HEK293 (cell line): ENCODE results near the gene HSD11B1.

Experiments
- SCRT2 ChIP-seq: fragments of 450-650 bp; formaldehyde crosslinking; IDR thresholded peaks from 2 replicates; pipeline ENCODE4 v1.5.1; 2016; ENCODE audit warnings: missing biosample characterization, missing genetic modification characterization
- ZBTB20 ChIP-seq: fragments of 450-650 bp; formaldehyde crosslinking; IDR thresholded peaks from 2 replicates; pipeline ENCODE4 v1.5.1; 2016; ENCODE audit warnings: missing biosample characterization, missing genetic modification characterization
- ZNF10 ChIP-seq: fragments of 450-650 bp; formaldehyde crosslinking; IDR thresholded peaks from 2 replicates; pipeline ENCODE4 v1.5.1; 2017; ENCODE audit warnings: missing biosample characterization, missing genetic modification characterization
- ZNF175 ChIP-seq: fragments of 450-650 bp; formaldehyde crosslinking; IDR thresholded peaks from 2 replicates; pipeline ENCODE4 v1.5.1; 2016; ENCODE audit warnings: missing biosample characterization, missing genetic modification characterization
- ZNF202 ChIP-seq: fragments of 450-650 bp; formaldehyde crosslinking; IDR thresholded peaks from 2 replicates; pipeline ENCODE4 v1.5.1; 2016; ENCODE audit warnings: missing biosample characterization, missing genetic modification characterization, borderline replicate concordance
- ZNF223 ChIP-seq: fragments of 450-650 bp; formaldehyde crosslinking; IDR thresholded peaks from 2 replicates; pipeline ENCODE4 v1.5.1; 2016; ENCODE audit warnings: missing biosample characterization, missing genetic modification characterization
- ZNF48 ChIP-seq: fragments of 450-650 bp; formaldehyde crosslinking; IDR thresholded peaks from 2 replicates; pipeline ENCODE4 v1.5.1; 2016; ENCODE audit warnings: missing biosample characterization, missing genetic modification characterization
- ZNF530 ChIP-seq: fragments of 450-650 bp; formaldehyde crosslinking; IDR thresholded peaks from 2 replicates; pipeline ENCODE4 v1.5.1; 2016; ENCODE audit warnings: low read depth, missing biosample characterization, missing genetic modification characterization
- ZNF548 ChIP-seq: fragments of 450-650 bp; formaldehyde crosslinking; IDR thresholded peaks from 2 replicates; pipeline ENCODE4 v1.5.1; 2016; ENCODE audit warnings: missing biosample characterization, missing genetic modification characterization
- ZNF560 ChIP-seq: fragments of 450-650 bp; formaldehyde crosslinking; IDR thresholded peaks from 2 replicates; pipeline ENCODE4 v1.5.1; 2017; ENCODE audit warnings: missing biosample characterization, missing genetic modification characterization, borderline replicate concordance
- ZNF600 ChIP-seq: fragments of 450-650 bp; formaldehyde crosslinking; IDR thresholded peaks from 2 replicates; pipeline ENCODE4 v1.5.1; 2016; ENCODE audit warnings: missing biosample characterization, missing genetic modification characterization
- ZNF621 ChIP-seq: fragments of 450-650 bp; formaldehyde crosslinking; IDR thresholded peaks from 2 replicates; pipeline ENCODE4 v1.5.1; 2017; ENCODE audit warnings: missing biosample characterization, missing genetic modification characterization
- ZNF660 ChIP-seq: fragments of 450-650 bp; IDR thresholded peaks from 2 replicates; pipeline ENCODE4 v1.5.1; 2018; ENCODE audit warnings: missing biosample characterization, mild to moderate bottlenecking, missing genetic modification characterization
- ZNF670 ChIP-seq: fragments of 450-650 bp; formaldehyde crosslinking; IDR thresholded peaks from 2 replicates; pipeline ENCODE4 v1.5.1; 2016; ENCODE audit warnings: missing biosample characterization, missing genetic modification characterization, low read depth
- ZNF768 ChIP-seq: fragments of 450-650 bp; formaldehyde crosslinking; IDR thresholded peaks from 2 replicates; pipeline ENCODE4 v1.5.1; 2018; ENCODE audit warnings: missing biosample characterization, mild to moderate bottlenecking, missing genetic modification characterization
- ZNF791 ChIP-seq: fragments of 450-650 bp; formaldehyde crosslinking; IDR thresholded peaks from 2 replicates; pipeline ENCODE4 v1.5.1; 2016; ENCODE audit warnings: missing biosample characterization, missing genetic modification characterization
- ZNF843 ChIP-seq: fragments of 450-650 bp; formaldehyde crosslinking; IDR thresholded peaks from 2 replicates; pipeline ENCODE4 v1.5.1; 2016; ENCODE audit warnings: missing biosample characterization, missing genetic modification characterization
- ZSCAN18 ChIP-seq: fragments of 450-650 bp; formaldehyde crosslinking; IDR thresholded peaks from 2 replicates; pipeline ENCODE4 v1.5.1; 2016; ENCODE audit warnings: missing biosample characterization, missing genetic modification characterization
- ZXDB ChIP-seq: fragments of 450-650 bp; formaldehyde crosslinking; IDR thresholded peaks from 2 replicates; pipeline ENCODE4 v1.5.1; 2016; ENCODE audit warnings: missing biosample characterization, missing genetic modification characterization
- TF ChIP-seq, protein P1 (sequence below): fragments of 450-650 bp; formaldehyde crosslinking; IDR thresholded peaks from 2 replicates; pipeline ENCODE4 v1.5.1; 2016; ENCODE audit warnings: missing biosample characterization, missing genetic modification characterization
- TF ChIP-seq, protein P2 (sequence below): fragments of 450-650 bp; formaldehyde crosslinking; IDR thresholded peaks from 2 replicates; pipeline ENCODE4 v1.5.1; 2016; ENCODE audit warnings: missing biosample characterization, missing genetic modification characterization
- TF ChIP-seq, protein P3 (sequence below): sonication (generic); formaldehyde crosslinking; IDR thresholded peaks from 2 replicates; pipeline ENCODE4 v1.8.1; 2022; ENCODE audit warnings: mild to moderate bottlenecking, moderate library complexity, missing genetic modification reagents
- TF ChIP-seq, protein P4 (sequence below): fragments of 450-650 bp; formaldehyde crosslinking; conservative IDR thresholded peaks from 2 replicates; pipeline ENCODE4 v1.5.1; 2016; ENCODE audit warnings: low read depth, missing biosample characterization, missing genetic modification characterization
- TF ChIP-seq, protein P5 (sequence below): fragments of 450-650 bp; formaldehyde crosslinking; IDR thresholded peaks from 2 replicates; pipeline ENCODE4 v1.5.1; 2017; ENCODE audit warnings: missing biosample characterization, missing genetic modification characterization
- TF ChIP-seq, protein P6 (sequence below): fragments of 450-650 bp; formaldehyde crosslinking; IDR thresholded peaks from 2 replicates; pipeline ENCODE4 v1.5.1; 2016; ENCODE audit warnings: missing biosample characterization, missing genetic modification characterization

HSD11B1 gene

DNA sequence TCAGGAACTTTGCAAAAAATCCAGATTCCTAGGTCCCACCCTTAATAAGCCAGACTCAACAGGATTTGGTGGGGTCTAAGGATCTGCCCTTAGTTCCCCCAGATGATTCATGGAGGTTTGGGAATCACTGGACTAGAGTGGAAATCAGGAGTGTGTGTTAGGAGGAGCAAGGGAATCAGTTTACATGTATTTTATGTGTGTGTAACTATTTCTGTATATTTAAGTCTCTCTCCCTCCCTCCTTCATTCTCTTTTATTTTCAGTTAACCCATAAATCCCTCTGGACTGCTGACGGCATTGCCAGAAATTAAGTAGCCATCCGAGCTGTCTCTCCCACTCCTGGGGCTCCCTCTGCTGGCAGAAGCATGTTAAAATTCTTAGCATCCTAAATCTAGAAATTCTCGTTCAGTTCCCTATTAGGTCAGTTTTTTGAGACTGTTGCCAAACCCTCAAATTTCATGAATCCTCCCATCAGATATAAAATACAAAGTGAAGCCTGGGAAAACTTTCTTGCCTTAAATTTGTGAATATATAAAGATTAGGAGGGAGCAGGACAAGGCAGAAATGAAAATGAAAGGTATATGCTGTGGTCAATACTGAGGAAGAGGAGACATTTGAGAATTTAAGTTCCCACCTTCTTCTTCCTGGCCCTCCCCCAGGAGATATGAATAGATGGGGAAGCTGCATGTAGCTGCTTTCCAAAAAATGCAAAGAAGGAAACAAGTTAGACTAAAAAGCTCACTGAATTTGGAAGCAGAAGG lies 11.7 kb upstream of the HSD11B1 start (continued):
- TF ChIP-seq, protein P1, sequence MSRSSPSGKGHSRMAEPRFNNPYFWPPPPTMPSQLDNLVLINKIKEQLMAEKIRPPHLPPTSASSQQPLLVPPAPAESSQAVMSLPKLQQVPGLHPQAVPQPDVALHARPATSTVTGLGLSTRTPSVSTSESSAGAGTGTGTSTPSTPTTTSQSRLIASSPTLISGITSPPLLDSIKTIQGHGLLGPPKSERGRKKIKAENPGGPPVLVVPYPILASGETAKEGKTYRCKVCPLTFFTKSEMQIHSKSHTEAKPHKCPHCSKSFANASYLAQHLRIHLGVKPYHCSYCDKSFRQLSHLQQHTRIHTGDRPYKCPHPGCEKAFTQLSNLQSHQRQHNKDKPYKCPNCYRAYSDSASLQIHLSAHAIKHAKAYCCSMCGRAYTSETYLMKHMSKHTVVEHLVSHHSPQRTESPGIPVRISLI (tag by site-specific recombination) = no peak
- TF ChIP-seq ZNF560 (tag by site-specific recombination) (no peak), ZNF660 (peak; percentile 74; the same call in 1 of the 2 replicates), ZNF530 (tag by site-specific recombination) (no peak), ZNF791 (tag by site-specific recombination) (no peak), ZNF621 (tag by site-specific recombination) (no peak), ZXDB (tag by site-specific recombination) (no peak), ZNF223 (tag by site-specific recombination) (no peak), ZNF768 (tag by site-specific recombination) (no peak), ZNF600 (tag by site-specific recombination) (no peak), ZSCAN18 (tag by site-specific recombination) (no peak), ZNF48 (tag by site-specific recombination) (no peak), ZBTB20 (tag by site-specific recombination) (peak; percentile 57), ZNF548 (tag by site-specific recombination) (no peak), ZNF670 (tag by site-specific recombination) (no peak), ZNF10 (tag by site-specific recombination) (no peak), ZNF202 (tag by site-specific recombination) (no peak), SCRT2 (tag by site-specific recombination) (no peak), ZNF175 (no peak), ZNF843 (no peak)
- TF ChIP-seq, protein P2, sequence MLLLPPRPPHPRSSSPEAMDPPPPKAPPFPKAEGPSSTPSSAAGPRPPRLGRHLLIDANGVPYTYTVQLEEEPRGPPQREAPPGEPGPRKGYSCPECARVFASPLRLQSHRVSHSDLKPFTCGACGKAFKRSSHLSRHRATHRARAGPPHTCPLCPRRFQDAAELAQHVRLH (tag by site-specific recombination) = no peak
- TF ChIP-seq, protein P3, sequence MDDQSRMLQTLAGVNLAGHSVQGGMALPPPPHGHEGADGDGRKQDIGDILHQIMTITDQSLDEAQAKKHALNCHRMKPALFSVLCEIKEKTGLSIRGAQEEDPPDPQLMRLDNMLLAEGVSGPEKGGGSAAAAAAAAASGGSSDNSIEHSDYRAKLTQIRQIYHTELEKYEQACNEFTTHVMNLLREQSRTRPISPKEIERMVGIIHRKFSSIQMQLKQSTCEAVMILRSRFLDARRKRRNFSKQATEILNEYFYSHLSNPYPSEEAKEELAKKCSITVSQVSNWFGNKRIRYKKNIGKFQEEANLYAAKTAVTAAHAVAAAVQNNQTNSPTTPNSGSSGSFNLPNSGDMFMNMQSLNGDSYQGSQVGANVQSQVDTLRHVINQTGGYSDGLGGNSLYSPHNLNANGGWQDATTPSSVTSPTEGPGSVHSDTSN (CRISPR knock-in tag) = no peak
- TF ChIP-seq, protein P4, sequence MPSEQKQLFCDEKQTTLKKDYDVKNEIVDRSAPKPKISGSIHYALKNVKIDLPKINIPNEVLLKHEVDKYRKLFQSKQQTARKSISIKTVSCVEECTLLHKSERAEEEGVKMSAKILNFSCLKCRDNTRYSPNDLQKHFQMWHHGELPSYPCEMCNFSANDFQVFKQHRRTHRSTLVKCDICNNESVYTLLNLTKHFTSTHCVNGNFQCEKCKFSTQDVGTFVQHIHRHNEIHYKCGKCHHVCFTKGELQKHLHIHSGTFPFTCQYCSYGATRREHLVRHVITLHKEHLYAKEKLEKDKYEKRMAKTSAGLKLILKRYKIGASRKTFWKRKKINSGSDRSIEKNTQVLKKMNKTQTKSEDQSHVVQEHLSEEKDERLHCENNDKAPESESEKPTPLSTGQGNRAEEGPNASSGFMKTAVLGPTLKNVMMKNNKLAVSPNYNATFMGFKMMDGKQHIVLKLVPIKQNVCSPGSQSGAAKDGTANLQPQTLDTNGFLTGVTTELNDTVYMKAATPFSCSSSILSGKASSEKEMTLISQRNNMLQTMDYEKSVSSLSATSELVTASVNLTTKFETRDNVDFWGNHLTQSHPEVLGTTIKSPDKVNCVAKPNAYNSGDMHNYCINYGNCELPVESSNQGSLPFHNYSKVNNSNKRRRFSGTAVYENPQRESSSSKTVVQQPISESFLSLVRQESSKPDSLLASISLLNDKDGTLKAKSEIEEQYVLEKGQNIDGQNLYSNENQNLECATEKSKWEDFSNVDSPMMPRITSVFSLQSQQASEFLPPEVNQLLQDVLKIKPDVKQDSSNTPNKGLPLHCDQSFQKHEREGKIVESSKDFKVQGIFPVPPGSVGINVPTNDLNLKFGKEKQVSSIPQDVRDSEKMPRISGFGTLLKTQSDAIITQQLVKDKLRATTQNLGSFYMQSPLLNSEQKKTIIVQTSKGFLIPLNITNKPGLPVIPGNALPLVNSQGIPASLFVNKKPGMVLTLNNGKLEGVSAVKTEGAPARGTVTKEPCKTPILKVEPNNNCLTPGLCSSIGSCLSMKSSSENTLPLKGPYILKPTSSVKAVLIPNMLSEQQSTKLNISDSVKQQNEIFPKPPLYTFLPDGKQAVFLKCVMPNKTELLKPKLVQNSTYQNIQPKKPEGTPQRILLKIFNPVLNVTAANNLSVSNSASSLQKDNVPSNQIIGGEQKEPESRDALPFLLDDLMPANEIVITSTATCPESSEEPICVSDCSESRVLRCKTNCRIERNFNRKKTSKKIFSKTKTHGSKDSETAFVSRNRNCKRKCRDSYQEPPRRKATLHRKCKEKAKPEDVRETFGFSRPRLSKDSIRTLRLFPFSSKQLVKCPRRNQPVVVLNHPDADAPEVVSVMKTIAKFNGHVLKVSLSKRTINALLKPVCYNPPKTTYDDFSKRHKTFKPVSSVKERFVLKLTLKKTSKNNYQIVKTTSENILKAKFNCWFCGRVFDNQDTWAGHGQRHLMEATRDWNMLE (tag by site-specific recombination) = no peak
- TF ChIP-seq, protein P5, sequence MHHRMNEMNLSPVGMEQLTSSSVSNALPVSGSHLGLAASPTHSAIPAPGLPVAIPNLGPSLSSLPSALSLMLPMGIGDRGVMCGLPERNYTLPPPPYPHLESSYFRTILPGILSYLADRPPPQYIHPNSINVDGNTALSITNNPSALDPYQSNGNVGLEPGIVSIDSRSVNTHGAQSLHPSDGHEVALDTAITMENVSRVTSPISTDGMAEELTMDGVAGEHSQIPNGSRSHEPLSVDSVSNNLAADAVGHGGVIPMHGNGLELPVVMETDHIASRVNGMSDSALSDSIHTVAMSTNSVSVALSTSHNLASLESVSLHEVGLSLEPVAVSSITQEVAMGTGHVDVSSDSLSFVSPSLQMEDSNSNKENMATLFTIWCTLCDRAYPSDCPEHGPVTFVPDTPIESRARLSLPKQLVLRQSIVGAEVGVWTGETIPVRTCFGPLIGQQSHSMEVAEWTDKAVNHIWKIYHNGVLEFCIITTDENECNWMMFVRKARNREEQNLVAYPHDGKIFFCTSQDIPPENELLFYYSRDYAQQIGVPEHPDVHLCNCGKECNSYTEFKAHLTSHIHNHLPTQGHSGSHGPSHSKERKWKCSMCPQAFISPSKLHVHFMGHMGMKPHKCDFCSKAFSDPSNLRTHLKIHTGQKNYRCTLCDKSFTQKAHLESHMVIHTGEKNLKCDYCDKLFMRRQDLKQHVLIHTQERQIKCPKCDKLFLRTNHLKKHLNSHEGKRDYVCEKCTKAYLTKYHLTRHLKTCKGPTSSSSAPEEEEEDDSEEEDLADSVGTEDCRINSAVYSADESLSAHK (tag by site-specific recombination) = no peak
- TF ChIP-seq, protein P6, sequence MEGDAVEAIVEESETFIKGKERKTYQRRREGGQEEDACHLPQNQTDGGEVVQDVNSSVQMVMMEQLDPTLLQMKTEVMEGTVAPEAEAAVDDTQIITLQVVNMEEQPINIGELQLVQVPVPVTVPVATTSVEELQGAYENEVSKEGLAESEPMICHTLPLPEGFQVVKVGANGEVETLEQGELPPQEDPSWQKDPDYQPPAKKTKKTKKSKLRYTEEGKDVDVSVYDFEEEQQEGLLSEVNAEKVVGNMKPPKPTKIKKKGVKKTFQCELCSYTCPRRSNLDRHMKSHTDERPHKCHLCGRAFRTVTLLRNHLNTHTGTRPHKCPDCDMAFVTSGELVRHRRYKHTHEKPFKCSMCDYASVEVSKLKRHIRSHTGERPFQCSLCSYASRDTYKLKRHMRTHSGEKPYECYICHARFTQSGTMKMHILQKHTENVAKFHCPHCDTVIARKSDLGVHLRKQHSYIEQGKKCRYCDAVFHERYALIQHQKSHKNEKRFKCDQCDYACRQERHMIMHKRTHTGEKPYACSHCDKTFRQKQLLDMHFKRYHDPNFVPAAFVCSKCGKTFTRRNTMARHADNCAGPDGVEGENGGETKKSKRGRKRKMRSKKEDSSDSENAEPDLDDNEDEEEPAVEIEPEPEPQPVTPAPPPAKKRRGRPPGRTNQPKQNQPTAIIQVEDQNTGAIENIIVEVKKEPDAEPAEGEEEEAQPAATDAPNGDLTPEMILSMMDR (tag by site-specific recombination) = peak; percentile 55; the same call in 1 of the 2 replicates
